GM19193 (cell line): Measurements from ENCODE around the gene NR5A2.

Source experiments
- POLR2A ChIP-seq: IDR thresholded peaks from 4 replicates; pipeline ENCODE4 v1.6.1; 2011; ENCODE audit not compliant: insufficient read depth, insufficient read length; ENCODE audit errors: extremely low read depth

Gene NR5A2

DNA sequence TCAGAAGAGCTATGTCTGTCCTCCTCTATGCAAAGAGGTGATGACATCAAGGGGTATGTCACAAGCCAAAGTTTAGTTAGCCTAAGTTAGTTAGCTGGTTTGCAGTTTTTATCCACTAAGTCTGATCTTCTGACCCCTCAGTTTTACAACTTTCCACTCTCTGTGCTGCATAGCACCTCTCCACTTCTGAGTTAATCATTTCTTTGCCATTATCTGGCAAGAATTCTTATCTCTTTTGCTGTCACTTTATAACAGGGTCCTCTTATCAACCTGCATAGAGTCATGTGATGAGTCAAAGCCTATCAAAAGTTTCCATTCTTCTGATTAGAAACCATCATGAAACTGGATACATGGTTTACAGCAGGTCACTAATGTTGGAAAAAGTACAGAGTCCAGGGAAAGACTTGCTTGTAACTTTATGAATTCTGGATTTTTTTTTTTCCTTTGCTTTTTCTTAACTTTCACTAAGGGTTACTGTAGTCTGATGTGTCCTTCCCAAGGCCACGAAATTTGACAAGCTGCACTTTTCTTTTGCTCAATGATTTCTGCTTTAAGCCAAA lies at the start of gene NR5A2:
Gene NR5A2 (plus strand): TSS at position 447 of the 560 bp plus-strand sequence. CDS start 138 bp downstream, outside the sequence.
- no peak for TF ChIP-seq POLR2A

DNA sequence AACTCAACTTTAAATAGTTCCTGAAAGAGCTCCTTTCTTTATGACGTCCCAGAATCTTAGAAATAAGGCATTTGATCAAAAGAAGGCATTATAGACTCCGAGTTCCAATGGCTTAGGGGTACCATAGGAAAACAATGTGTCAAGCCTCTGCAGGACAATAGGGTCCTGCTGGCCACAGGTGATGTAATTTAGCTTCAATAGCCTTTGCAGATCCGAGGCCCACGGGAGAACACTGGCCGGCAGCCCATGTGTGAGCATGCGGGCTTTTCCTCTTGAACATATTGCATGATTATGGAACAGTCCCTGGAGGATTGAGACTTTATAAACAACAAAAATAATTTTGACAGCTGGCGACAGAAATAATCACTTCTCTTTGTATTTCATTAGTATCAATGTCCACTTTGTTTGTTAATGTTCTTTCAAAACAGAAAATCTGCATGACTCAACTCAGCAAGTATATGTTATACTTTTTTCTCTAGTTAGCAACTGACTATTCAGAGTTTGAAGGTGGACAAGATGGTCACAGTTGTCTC lies 49.0 kb upstream of the NR5A2 start:
- no peak for TF ChIP-seq POLR2A

DNA sequence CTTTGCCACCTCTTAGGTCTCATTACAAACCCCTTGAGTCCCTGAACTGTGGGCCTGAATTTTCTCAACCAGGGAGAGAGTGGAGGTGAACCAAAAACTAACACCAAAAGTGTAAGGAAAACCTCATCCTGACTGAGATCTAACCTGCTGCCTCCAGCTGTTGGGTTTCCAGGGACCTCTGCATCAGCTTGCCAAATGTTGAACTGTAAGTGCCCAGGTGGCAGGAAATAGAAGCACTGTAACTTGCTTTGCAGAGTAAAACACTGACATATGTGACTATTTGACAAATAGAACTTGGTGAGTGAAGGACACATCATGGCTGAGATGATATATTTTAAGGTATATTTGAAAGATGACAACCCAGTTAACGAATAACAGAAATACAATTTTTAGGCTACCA lies 48.4 kb upstream of the NR5A2 start:
- no peak for TF ChIP-seq POLR2A

DNA sequence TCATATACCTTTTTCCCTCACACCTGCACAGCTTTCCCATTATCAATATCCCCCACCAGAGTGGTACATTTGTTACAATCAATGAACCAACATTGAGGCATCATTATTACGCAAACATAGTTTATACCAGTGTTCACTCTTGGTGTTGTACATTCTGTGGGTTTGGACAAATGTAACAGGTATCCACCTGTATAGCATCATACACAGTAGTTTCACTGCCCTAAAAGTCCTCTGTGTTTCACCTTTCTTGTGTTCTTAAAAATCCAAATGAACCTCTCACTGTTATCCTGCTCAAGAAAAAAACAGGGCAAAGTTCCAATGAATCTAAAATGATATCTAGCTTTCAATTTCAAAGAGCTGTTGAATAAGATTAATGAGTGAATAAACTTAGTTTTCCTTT lies 45.9 kb upstream of the NR5A2 start:
- TF ChIP-seq POLR2A, result no peak

DNA sequence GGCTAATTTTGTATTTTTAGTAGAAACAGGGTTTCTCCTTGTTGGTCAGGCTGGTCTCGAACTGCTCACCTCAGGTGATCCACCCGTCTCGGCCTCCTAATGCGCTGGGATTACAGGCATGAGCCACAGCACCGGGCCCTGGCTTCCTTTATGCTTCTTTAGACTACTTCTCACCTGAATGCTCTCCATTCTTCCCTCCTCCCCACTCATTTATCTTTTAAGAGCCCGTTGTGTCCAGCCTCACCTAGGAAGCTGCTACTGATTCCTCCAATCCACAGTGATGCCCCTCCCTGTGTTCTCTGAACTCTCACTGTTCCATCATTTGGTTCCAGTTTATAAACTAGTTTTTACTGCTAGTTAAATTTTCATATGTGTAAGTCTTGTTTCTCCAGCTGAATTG lies 44.9 kb upstream of the NR5A2 start:
- TF ChIP-seq POLR2A, result no peak

DNA sequence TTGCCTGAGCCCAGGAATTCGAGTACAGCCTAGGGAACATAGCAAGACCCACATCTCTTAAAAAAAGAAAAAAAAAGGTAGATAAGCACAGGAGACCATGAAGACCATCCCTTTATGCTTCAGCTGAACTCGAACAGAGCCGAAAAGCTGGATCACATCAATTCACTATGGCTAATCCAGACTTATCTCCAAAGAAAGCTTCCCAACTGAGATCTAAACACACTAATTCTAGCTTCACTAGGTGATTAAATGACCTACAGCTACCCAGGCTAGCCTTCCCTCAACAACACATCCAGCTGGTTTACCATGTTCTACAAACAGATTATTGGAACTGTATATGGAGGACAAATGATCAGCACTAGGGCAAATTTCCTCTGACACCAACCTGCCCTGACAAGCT lies 44.0 kb upstream of the NR5A2 start:
- no peak for TF ChIP-seq POLR2A

DNA sequence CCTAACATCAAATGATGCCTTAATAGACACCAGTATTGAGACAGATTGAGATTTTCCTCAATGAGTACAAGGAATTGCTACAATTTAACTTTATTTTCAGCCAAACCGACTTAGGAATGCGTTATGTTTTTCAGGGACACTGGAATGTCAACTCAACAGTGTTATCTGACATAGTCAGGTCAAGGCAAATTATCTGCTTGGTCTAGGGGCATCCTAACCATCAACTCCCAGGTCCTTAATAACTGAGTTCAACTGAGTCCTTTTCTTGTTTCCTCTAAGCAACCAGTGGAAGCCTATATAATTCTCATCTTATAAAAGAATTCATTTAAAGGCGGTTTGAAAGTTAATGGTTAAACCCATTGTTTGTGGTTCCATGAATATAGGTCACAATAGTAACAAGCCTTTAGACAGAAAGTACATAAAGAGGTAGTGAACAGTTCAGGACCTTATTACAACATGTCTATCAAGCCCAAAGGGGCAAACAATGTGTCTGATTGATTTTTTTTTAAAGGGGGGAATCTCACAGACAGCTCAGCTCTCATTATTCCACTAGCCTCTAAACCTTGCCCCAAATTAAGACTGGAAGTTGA lies 32.3 kb upstream of the NR5A2 start:
- TF ChIP-seq POLR2A, result no peak

DNA sequence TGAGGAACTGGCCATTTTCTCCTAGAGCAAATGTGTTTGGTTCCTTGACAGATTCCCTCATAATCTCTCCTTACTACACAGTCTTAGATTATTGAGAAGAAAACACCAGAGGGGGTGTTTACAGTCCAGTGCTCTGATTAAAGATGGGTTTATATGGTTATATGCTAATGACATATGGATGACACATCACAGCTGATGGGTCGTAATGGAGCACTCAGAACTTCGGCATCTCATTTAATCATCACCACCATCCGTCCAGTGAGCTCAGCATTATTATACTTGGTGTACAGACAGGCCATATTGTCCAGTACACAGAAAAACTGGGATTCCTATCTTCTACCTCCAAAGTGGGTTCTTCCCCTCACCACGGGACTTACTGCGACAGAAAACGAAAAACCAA lies 22.3 kb upstream of the NR5A2 start:
- no peak for TF ChIP-seq POLR2A

DNA sequence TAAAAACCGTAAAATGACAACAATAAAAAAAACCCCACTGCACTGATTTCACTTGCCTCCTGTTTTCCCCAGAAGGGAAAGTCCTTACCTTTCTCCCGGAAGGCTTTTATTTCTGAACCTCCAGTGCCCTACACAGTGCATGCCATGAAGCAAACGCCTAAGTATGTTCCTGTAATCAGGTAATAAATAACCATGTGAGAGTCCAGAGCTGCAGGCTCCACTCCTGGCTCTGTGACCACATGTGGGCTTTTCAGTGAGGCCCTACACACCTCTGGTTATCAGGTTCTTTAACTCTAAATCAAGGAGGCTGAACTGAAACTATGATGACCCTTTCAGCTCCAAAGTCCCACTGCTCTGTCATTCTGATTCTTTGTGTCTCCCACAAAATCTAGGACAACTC lies 20.8 kb upstream of the NR5A2 start:
- TF ChIP-seq POLR2A, result no peak

DNA sequence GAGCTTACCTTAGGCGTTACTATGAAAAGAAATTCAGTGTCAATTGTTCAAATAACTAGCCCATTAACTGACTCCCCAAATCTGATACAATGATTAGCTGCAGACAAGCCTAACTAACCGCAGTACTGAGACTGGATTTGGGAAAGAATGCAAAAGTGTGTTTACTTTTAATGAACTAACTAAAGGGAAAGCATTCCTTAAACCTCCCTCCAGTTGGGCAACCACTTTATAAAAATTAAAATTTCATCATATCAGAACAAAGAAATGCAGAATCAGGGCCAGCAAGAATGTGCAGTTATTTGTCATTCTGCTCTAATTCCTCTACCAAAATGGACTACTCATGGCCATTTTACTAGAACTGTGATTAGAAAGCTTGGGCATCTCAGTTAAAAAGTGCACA lies 11.7 kb upstream of the NR5A2 start:
- no peak for TF ChIP-seq POLR2A

DNA sequence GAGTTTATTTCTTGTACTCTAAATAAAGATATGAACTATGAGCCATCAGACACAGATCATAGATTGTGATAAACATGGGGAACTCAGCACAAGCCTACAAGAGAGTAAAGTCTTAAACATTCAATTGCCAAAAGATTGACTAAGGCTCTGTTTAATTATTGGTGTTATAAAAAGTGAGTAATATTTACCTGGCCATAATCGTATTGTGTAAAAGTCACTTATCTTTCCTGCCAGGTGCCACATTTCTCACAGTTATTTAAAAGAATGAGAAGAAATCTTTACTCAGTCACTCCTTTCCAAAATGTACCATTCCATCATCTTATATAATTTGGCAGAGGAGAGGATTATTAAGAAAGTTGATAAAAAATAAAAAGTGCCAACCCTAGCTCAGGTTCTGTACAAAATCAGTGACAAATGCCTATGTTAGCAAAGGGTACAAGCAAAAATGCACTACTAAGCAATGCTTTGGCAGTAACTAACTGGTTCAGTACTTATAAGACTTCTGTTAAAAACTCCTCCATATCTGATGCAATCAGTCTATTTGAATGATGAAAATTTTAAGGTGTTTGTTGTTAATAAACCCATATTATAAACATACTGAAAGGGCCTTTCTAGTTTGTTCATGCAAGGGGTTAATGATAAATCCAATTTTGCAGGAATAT lies 5.8 kb upstream of the NR5A2 start:
- TF ChIP-seq POLR2A, result no peak

DNA sequence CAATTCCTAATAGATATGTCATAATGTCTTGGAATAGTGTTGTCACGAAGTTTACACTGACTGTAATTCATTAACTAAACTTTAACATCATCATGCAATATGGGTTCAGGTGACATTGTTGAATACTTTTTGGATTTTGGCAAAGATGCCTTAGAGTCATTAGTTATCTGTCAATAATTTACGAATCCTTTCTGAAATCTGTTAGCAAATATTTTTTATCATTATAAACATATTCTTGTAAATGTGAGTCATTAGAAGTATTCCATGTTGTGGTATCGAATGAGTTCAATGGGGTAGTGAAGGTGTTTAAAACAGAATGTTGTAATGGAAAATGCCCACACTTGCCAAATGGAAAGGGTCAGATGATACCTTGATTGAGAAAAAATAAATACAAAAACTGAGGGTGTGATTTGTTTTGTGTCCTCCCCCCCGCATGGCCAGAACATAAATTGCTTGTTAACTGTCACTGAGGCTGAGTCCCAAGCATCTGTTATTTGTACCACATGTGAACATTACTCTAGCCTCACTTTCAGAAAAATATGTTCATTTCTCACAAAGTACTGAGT lies 5.2 kb upstream of the NR5A2 start:
- TF ChIP-seq POLR2A, result no peak

DNA sequence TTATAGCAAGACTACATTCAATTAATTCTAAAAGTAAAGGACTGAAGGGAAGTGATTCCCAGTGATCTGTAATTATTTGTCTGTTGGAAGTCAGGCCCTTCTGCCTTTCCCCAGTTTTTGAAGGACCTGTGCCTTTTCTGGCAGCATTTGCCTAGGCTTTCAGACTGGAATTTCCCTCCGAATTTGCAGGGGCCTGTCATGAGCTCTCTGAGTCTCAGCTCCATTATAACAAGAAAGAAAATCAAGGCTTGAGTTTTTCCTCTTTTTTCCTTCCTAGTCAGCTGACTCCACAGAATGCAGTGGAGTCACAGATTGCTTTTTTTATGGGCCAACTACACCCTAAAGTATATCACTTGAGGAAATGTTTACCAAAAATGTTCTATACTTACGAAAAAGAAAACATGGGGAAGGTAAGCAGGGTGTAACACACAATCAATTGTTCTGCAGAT lies 1.1 kb downstream of the NR5A2 start:
- no peak for TF ChIP-seq POLR2A

DNA sequence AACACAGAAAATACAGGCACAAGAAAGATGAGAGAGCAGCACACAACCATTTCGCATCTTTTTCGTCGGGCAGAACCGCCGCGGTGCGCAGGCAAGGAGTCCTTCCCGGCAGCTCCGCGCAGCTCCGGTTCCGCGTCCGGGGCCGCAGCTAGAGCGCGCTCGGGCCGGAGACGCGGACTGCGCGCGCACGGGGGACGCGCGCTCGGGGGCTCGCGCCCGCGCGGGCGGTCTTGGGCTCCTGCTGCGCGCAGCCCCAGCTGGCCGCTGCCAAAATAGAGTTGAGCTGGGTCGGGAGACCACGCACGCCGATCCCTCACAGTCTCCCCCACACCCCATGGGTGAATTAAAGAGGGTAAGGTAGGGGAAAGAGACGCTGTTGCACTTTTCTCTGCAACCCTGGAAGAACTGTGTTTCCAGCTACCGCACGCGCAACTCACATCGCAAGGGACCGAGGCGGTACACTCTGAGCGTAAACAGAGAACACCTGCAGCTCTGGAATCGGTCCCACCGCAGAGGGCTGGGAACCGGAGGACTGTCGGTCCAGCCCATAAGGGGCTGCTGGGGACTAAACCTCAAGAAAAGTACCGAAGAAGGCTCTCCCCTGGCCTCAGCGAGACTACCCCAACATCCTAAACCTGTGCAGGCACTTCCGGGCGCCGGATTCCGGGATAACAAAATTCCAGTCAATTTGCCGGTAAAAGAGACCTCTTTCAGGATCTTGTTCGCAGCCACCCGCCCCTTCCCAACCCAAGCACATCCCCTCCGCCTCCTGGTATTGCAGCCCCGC lies 1.7 kb downstream of the NR5A2 start:
- no peak for TF ChIP-seq POLR2A

DNA sequence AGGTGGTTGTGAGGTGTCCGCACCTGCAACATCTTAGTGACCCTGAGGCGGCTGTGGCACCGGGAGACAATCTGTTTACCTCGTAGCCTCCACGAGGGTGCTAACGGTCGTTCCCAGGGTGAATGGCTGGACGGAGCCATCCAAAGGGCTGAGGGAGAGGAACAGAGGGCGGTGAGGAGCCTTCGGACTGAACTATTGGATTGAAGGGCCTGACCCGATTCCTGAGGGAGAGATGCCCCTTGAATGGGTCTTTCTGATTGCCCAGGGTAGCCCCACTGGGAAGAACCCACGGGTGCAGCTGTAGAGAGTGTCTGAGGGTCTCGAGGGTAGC lies 2.3 kb downstream of the NR5A2 start:
- no peak for TF ChIP-seq POLR2A
